ENCODE measurements around the gene ST3GAL2.
"Not testable (repeated sequence)": the region's sequence is repeated elsewhere in the genome, so short reads cannot be mapped to it uniquely, and the experiment has no call there.

ST3GAL2 gene

GRCh38 chr16:70391881-70392481 is 46.9 kb downstream of the ST3GAL2 start:
- in situ Hi-C loops (cut with MboI; ENCODE audit: low sequenced_read_pairs): no loop called here

GRCh38 chr16:70391446-70391845 is 47.5 kb downstream of the ST3GAL2 start:
- in situ Hi-C loops (cut with MboI; ENCODE audit: low sequenced_read_pairs): no loop called here

GRCh38 chr16:70390774-70391173 is 48.1 kb downstream of the ST3GAL2 start:
- in situ Hi-C loops (cut with MboI; ENCODE audit: low sequenced_read_pairs): no loop called here

- in situ Hi-C loops (cut with MboI; ENCODE audit: low sequenced_read_pairs): no loop called here
These were observed 50.8 kb downstream of the ST3GAL2 start for GRCh38 chr16:70388006-70388680.

GRCh38 chr16:70386289-70386986 is 52.5 kb downstream of the ST3GAL2 start:
- in situ Hi-C loops (cut with MboI; ENCODE audit: low sequenced_read_pairs): not testable (repeated sequence)

- in situ Hi-C loops (cut with MboI; ENCODE audit: low sequenced_read_pairs): no loop called here
These were observed 55.4 kb downstream of the ST3GAL2 start for GRCh38 chr16:70383421-70383960.

- in situ Hi-C loops (cut with MboI; ENCODE audit: low sequenced_read_pairs): no loop called here
These were observed 57.1 kb downstream of the ST3GAL2 start for GRCh38 chr16:70381604-70382342.

- in situ Hi-C loops (cut with MboI; ENCODE audit: low sequenced_read_pairs): no loop called here
These were observed 57.8 kb downstream of the ST3GAL2 start for GRCh38 chr16:70380919-70381603.

- in situ Hi-C loops (cut with MboI; ENCODE audit: low sequenced_read_pairs): no loop called here
These were observed 58.5 kb downstream of the ST3GAL2 start for GRCh38 chr16:70380248-70380918.

GRCh38 chr16:70378869-70379493 is 59.9 kb downstream of the ST3GAL2 start:
- in situ Hi-C loops (cut with MboI; ENCODE audit: low sequenced_read_pairs): no loop called here

GRCh38 chr16:70377782-70378181 is 61.1 kb downstream of the ST3GAL2 start:
- in situ Hi-C loops (cut with MboI; ENCODE audit: low sequenced_read_pairs): no loop called here

GRCh38 chr16:70375636-70376611 is 63.0 kb downstream of the ST3GAL2 start:
- in situ Hi-C loops (cut with MboI; ENCODE audit: low sequenced_read_pairs): no loop called here

GRCh38 chr16:70374213-70374612 is 64.7 kb downstream of the ST3GAL2 start:
- in situ Hi-C loops (cut with MboI; ENCODE audit: low sequenced_read_pairs): no loop called here

- in situ Hi-C loops (cut with MboI; ENCODE audit: low sequenced_read_pairs): no loop called here
These were observed 65.8 kb downstream of the ST3GAL2 start for GRCh38 chr16:70372921-70373728.

- in situ Hi-C loops (cut with MboI; ENCODE audit: low sequenced_read_pairs): no loop called here
These were observed 68.0 kb downstream of the ST3GAL2 start for GRCh38 chr16:70370924-70371323.

- in situ Hi-C loops (cut with MboI; ENCODE audit: low sequenced_read_pairs): not testable (repeated sequence)
These were observed 68.8 kb downstream of the ST3GAL2 start for GRCh38 chr16:70370145-70370544.

GRCh38 chr16:70364399-70364798 is 74.5 kb downstream of the ST3GAL2 start:
- in situ Hi-C loops (cut with MboI; ENCODE audit: low sequenced_read_pairs): no loop called here

GRCh38 chr16:70359552-70359951 is 79.3 kb downstream of the ST3GAL2 start:
- in situ Hi-C loops (cut with MboI; ENCODE audit: low sequenced_read_pairs): no loop called here
